Measurements from ENCODE around the gene CDKN2A. TPM values are rescaled to one million over a fixed set of nuclear protein-coding genes. Genes with fewer than 3 reads are reported as not detected.

CDKN2A gene
- total RNA-seq, 1 experiment from 2014 or later: 282 TPM

DNA sequence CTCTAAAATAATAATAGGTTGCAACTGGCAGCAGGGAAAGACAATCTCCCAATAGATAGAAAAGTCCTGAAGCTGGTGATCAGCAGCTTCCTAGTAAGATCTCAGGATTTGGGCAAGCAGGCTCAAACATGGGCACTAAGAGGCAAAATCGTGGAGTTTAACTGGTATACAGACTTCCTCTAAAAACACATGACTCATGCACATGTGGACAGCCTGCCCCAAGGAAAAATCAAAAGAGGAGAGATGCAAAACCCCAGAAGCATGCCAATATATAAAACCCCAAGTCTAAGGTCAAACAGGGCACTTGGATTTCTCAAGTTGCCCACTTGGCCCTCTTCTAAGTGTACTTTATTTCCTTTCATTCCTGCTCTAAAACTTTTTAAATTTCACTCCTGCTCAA, 62.8 kb downstream of the CDKN2A start:
- Histone ChIP-seq H3F3A (ENCODE audit: insufficient read depth, low read depth) (no peaks in the 10 kb centered on the region; the same call in 1 of the 2 replicates), H3K4me2 (no peak overlapping the region), H3K4me3 (no peak overlapping the region), H3K4me1 (replicated peaks; ENCODE audit: insufficient read depth) (0 out of 2 replicates have a peak, but pooled peaks cover 12% of the 10 kb centered on the region), H3K27me3 (ENCODE audit: insufficient read depth, low read depth) (no peaks in the 10 kb centered on the region), H3K36me3 (ENCODE audit: low read depth) (no peaks in the 10 kb centered on the region), H3K79me2 (ENCODE audit: low read depth) (no peaks in the 10 kb centered on the region), H3K9me2 (ENCODE audit: insufficient read depth) (no peaks in the 10 kb centered on the region), H3K27ac (no peak overlapping the region), H2AFZ (no peak overlapping the region), H3K9me3 (ENCODE audit: insufficient read depth, low read depth) (no peaks in the 10 kb centered on the region), H4K20me1 (ENCODE audit: insufficient read depth) (no peaks in the 10 kb centered on the region)
- DNase-seq: no peak
- ChIA-PET CTCF (no interaction called here), POLR2A (ENCODE audit: unreplicated experiment) (no interaction called here)
- intact Hi-C loops (cut with micrococcal nuclease; ENCODE audit: unreplicated experiment): no loop called here
- TF ChIP-seq, protein P1, sequence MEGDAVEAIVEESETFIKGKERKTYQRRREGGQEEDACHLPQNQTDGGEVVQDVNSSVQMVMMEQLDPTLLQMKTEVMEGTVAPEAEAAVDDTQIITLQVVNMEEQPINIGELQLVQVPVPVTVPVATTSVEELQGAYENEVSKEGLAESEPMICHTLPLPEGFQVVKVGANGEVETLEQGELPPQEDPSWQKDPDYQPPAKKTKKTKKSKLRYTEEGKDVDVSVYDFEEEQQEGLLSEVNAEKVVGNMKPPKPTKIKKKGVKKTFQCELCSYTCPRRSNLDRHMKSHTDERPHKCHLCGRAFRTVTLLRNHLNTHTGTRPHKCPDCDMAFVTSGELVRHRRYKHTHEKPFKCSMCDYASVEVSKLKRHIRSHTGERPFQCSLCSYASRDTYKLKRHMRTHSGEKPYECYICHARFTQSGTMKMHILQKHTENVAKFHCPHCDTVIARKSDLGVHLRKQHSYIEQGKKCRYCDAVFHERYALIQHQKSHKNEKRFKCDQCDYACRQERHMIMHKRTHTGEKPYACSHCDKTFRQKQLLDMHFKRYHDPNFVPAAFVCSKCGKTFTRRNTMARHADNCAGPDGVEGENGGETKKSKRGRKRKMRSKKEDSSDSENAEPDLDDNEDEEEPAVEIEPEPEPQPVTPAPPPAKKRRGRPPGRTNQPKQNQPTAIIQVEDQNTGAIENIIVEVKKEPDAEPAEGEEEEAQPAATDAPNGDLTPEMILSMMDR (conservative IDR thresholded peaks at IDR 0.05): no peak
- no peak for TF ChIP-seq EZH2 (IDR thresholded peaks at IDR 0.05; ENCODE audit: low read depth)
- no TSS peak for BruUV-seq (replicated peaks)

DNA sequence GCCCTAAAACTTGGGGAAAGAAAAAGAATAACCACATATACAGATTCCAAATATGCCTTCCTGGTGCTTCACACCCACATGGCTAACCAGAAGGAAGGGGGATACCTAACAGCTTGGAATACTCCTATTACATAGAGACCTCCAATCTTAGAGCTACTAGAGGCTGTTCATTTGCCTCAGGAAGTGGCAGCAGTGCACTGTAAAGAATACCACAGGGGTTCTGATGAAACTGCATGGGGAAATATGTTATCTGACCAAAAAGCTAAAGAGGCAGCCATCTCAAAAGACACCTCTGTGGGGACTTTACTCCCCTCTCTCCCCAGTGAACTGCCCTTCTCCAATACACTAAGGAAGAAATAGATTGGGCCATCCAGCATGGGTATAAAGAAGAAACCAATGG, 66.4 kb downstream of the CDKN2A start:
- no TSS peak for BruUV-seq (replicated peaks)
- Histone ChIP-seq H3K4me1 (replicated peaks; ENCODE audit: insufficient read depth) (0 out of 2 replicates have a peak, but pooled peaks cover 2% of the 10 kb centered on the region), H2AFZ (no peak overlapping the region), H3K27me3 (ENCODE audit: insufficient read depth, low read depth) (no peaks in the 10 kb centered on the region), H3K27ac (no peak overlapping the region), H3K9me3 (ENCODE audit: insufficient read depth, low read depth) (no peaks in the 10 kb centered on the region), H3K36me3 (ENCODE audit: low read depth) (no peaks in the 10 kb centered on the region), H3K79me2 (ENCODE audit: low read depth) (no peaks in the 10 kb centered on the region), H3K4me3 (no peak overlapping the region), H3K4me2 (no peak overlapping the region), H4K20me1 (ENCODE audit: insufficient read depth) (no peaks in the 10 kb centered on the region), H3K9me2 (ENCODE audit: insufficient read depth) (no peaks in the 10 kb centered on the region), H3F3A (ENCODE audit: insufficient read depth, low read depth) (no peaks in the 10 kb centered on the region)
- TF ChIP-seq EZH2 (IDR thresholded peaks at IDR 0.05; ENCODE audit: low read depth): no peak
- TF ChIP-seq, protein P1 (conservative IDR thresholded peaks at IDR 0.05): no peak
- POLR2A ChIA-PET (ENCODE audit: unreplicated experiment): no interaction called here
- no peak for DNase-seq
- CTCF ChIA-PET: no interaction called here
- intact Hi-C loops (cut with micrococcal nuclease; ENCODE audit: unreplicated experiment): no loop called here

DNA sequence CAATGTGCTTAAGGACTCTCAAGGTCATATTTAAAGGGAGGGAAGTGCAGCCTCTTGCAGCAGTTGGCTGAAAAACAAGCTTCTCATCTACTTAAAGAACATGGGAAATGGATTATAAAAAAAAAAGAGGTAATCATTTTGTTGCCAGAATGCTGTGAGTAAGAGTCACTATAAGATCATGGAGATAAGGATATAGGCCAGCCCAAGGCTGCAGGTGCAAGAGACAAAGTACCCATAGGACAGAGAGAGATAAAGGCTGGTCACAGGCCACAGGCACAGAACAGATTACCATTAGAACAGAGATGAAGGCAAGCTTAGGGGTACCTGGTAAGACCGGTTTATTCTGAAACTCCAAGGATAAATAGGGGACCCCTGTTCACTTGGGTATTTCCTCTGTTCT, 70.5 kb downstream of the CDKN2A start:
- CTCF ChIA-PET: interaction anchor here (0.6 kb wide), 1 partner anchor 527 kb away, joined by 3 read pairs; no protein-coding TSS in a partner anchor
- intact Hi-C loops (cut with micrococcal nuclease; ENCODE audit: unreplicated experiment): no loop called here
- H3K36me3 ChIP-seq (ENCODE audit: low read depth): no peaks in the 10 kb centered on the region
- no TSS peak for BruUV-seq (replicated peaks)
- H4K20me1 ChIP-seq (ENCODE audit: insufficient read depth): no peaks in the 10 kb centered on the region
- no peaks in the 10 kb centered on the region for H3K9me2 ChIP-seq (ENCODE audit: insufficient read depth)
- H3K9me3 ChIP-seq (ENCODE audit: insufficient read depth, low read depth): no peaks in the 10 kb centered on the region
- no peaks in the 10 kb centered on the region for H3K27me3 ChIP-seq (ENCODE audit: insufficient read depth, low read depth)
- no peak overlapping the region for H3K4me2 ChIP-seq
- no peak for DNase-seq
- H3K27ac ChIP-seq: no peak overlapping the region
- no peaks in the 10 kb centered on the region for H3F3A ChIP-seq (ENCODE audit: insufficient read depth, low read depth)
- H3K4me1 ChIP-seq (replicated peaks; ENCODE audit: insufficient read depth): no peaks in the 10 kb centered on the region
- no peak for TF ChIP-seq EZH2 (IDR thresholded peaks at IDR 0.05; ENCODE audit: low read depth)
- TF ChIP-seq, protein P1 (conservative IDR thresholded peaks at IDR 0.05): no peak
- H2AFZ ChIP-seq: no peak overlapping the region
- H3K79me2 ChIP-seq (ENCODE audit: low read depth): no peaks in the 10 kb centered on the region
- POLR2A ChIA-PET (ENCODE audit: unreplicated experiment): no interaction called here
- H3K4me3 ChIP-seq: no peak overlapping the region
